NB4 (cell line): ENCODE data around the gene INHBE.
"Not testable (repeated sequence)": the region's sequence is repeated elsewhere in the genome, so short reads cannot be mapped to it uniquely, and the experiment has no call there.

Experiments used
- MAX ChIP-seq: IDR thresholded peaks from 2 replicates; pipeline ENCODE4 v1.6.1; 2011; ENCODE audit warnings: low read depth, low read length
- MYC ChIP-seq: IDR thresholded peaks from 2 replicates; pipeline ENCODE4 v1.6.1; 2011; ENCODE audit warnings: low read depth, low read length
- POLR2A ChIP-seq: IDR thresholded peaks from 2 replicates; pipeline ENCODE4 v1.6.1; 2011; ENCODE audit warnings: mild to moderate bottlenecking; ENCODE audit not compliant: insufficient read length; ENCODE audit errors: extremely low read depth
- TF ChIP-seq, protein P1 (sequence below): IDR thresholded peaks from one replicate; pipeline ENCODE4 v1.5.1; 2012; ENCODE audit warnings: low read depth, low read length

- TF ChIP-seq, protein P1, sequence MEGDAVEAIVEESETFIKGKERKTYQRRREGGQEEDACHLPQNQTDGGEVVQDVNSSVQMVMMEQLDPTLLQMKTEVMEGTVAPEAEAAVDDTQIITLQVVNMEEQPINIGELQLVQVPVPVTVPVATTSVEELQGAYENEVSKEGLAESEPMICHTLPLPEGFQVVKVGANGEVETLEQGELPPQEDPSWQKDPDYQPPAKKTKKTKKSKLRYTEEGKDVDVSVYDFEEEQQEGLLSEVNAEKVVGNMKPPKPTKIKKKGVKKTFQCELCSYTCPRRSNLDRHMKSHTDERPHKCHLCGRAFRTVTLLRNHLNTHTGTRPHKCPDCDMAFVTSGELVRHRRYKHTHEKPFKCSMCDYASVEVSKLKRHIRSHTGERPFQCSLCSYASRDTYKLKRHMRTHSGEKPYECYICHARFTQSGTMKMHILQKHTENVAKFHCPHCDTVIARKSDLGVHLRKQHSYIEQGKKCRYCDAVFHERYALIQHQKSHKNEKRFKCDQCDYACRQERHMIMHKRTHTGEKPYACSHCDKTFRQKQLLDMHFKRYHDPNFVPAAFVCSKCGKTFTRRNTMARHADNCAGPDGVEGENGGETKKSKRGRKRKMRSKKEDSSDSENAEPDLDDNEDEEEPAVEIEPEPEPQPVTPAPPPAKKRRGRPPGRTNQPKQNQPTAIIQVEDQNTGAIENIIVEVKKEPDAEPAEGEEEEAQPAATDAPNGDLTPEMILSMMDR, result not testable (repeated sequence)
- not testable (repeated sequence) for TF ChIP-seq POLR2A, MAX, MYC
Observed at GRCh38 chr12:57506541-57506940, 51.4 kb downstream of the INHBE start.
